Measurements from ENCODE around the gene TMEM119.
"Not testable (repeated sequence)": the region's sequence is repeated elsewhere in the genome, so short reads cannot be mapped to it uniquely, and the experiment has no call there.

Gene TMEM119

DNA sequence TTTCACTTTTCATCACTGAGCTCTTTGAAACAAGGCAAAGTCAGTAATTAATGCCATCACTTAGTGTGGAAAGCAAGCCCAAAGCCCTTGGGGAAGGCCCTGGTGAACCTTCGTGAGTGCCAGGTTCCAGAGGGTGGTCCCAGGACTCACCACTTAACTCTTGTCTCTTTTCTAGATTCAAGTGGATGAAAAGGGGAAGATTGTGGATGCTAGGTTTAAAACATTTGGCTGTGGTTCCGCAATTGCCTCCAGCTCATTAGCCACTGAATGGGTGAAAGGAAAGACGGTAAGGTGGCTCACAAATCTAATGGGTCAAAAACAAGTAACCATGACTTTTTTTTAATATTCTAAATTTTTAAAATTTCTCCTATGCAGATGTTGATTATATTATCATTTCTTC lies 32.7 kb downstream of the TMEM119 start:
- no peak for DNase-seq (ENCODE audit: low read depth in 3 of 3)

GRCh38 chr12:108564724-108565123 lies 33.2 kb downstream of the TMEM119 start:
- DNase-seq (ENCODE audit: low read depth in 3 of 3) = no peak

- DNase-seq (ENCODE audit: low read depth in 3 of 3) = no peak
Observed at GRCh38 chr12:108563804-108564151, 34.1 kb downstream of the TMEM119 start.

GRCh38 chr12:108563136-108563803 lies 34.6 kb downstream of the TMEM119 start:
- DNase-seq (ENCODE audit: low read depth in 3 of 3) = peak; percentile 67 to 83 (median 78)

DNA sequence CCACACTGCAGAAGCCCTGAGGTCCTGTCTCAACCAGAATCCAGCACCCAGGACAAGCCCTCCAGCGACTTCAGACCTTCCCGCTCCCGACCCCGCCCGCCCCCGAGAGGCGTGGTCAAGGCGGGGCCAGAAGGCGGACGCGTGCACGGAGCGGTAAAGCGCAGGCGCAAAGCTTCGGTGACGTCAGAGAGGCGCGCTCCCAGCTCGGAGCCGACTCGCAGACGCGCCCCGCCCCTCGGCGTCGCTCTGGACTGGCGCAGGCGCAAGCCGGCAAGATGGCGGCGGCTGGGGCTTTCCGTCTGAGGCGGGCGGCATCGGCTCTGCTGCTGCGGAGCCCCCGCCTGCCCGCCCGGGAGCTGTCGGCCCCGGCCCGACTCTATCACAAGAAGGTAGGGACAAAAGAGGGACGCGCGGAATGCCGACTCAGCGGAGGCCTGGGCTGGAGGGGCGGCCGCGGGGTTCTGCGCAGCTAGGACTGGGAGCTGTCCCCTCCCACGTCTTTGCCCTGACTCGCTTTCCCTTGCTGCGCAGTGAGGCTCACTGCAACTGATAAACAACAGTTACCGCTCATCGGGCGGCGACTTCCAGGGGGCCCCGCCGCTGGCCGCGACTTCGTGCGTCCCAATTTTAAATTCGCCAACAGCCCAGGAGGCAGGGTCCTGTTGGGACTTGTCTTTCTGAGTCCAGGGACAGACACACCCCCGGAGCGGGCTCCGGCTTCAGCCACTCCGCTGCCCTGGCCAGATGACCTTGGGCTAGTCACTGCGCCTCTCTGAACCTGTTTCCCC lies 35.3 kb downstream of the TMEM119 start, which contains the start of gene ISCU:
ISCU (plus strand) TSS at position 249 of the 788 bp plus-strand sequence; CDS start at position 276, 27 bp downstream.
- DNase-seq (ENCODE audit: low read depth in 3 of 3) = peak; percentile 97 to 99 (median 98)

- DNase-seq (ENCODE audit: low read depth in 3 of 3) = no peak
Observed at GRCh38 chr12:108561852-108562347, 36.0 kb downstream of the TMEM119 start.

GRCh38 chr12:108560752-108561719 lies 36.8 kb downstream of the TMEM119 start, which contains the start of gene SART3:
SART3 (minus strand) TSS chr12:108561173; CDS start chr12:108561154, 19 bp downstream.
- DNase-seq (ENCODE audit: low read depth in 3 of 3) = peak; percentile 61 to 66 (median 65)

GRCh38 chr12:108560321-108560721 lies 37.6 kb downstream of the TMEM119 start:
- DNase-seq (ENCODE audit: low read depth in 3 of 3) = no peak

GRCh38 chr12:108559748-108560147 lies 38.1 kb downstream of the TMEM119 start:
- no peak for DNase-seq (ENCODE audit: low read depth in 3 of 3)

DNA sequence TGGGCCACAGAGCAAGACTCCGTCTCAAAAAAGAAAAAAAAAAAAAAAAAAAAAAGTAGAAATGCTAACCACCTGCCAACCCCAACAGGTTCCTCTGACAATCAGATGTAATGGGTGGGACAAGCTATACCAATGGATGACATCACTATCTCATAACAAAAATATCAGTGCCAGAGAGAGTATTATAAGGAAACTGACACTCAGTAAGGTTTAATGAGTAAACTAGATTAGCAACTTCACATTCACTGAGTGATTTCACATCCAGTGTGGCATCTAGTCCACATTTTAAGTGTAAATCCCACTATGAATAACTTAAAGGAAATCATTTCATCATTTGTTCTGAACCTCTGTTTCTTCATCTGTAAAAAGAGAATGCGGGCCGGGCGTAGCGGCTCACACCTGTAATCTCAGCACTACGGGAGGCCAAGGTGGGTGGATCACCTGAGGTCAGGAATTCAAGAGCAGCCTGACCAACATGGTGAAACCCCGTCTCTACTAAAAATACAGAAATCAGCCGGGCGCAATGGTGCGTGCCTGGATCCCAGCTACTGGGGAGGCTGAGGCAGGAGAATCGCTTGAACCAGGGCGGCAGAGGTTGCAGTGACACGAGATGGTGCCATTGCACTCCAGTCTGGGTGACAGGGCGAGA lies 38.8 kb downstream of the TMEM119 start:
- no peak for DNase-seq (ENCODE audit: low read depth in 3 of 3)

- DNase-seq (ENCODE audit: low read depth in 3 of 3) = not testable (repeated sequence)
Observed at GRCh38 chr12:108555383-108555782, 42.5 kb downstream of the TMEM119 start.

GRCh38 chr12:108553799-108554198 lies 44.1 kb downstream of the TMEM119 start:
- no peak for DNase-seq (ENCODE audit: low read depth in 3 of 3)

DNA sequence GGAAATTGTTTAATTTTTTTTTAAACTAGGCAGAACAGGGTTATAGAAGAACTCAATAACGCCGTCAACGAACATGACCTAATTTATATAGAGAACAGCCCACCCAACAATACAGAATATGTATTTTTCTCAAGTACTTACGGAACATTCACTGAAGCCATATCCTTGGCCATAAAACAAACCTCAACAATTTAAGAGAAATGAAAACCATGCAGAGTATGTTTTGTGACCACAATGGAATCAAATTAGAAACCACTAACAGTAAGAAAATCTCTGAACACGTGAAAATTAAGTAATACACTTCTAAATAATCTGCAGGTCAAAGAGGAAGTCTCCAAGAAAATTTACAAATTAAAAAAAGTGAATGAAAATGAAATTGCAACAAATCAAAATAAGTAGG lies 46.3 kb downstream of the TMEM119 start:
- DNase-seq (ENCODE audit: low read depth in 3 of 3) = no peak

DNA sequence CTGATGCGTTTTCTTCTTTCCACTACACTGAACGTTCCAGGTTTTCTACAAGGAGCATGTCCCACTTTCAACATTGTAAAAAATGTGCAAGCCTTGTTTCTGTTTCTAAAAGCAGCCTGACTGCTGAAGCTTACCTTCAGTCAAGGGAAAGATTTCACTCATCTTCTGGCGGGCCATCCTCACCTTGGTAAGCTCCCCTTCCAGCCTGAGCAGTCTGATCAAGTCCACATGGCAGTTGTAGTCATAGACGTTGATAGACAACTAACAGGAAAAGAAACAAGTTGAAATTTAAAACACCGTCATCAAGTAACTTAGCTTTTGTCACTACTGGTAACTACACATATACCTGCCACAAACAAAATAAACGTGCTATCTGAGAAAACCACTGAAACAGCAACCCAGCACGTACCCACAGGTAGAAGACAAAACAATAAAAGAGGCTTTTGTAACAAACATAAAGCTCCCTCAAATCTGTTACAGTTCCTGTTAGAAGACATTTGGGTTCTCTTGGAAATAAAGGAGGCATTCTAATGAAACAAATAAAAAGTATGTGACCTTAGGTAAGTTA lies 48.8 kb downstream of the TMEM119 start:
- DNase-seq (ENCODE audit: low read depth in 3 of 3) = no peak

GRCh38 chr12:108547686-108548085 lies 50.2 kb downstream of the TMEM119 start:
- DNase-seq (ENCODE audit: low read depth in 3 of 3) = no peak

- no peak for DNase-seq (ENCODE audit: low read depth in 3 of 3)
Observed at GRCh38 chr12:108543652-108544051, 54.2 kb downstream of the TMEM119 start.

GRCh38 chr12:108542320-108542719 lies 55.6 kb downstream of the TMEM119 start:
- no peak for DNase-seq (ENCODE audit: low read depth in 3 of 3)
